Measurements from ENCODE around the gene NUP93.
"Not testable (repeated sequence)": the region's sequence is repeated elsewhere in the genome, so short reads cannot be mapped to it uniquely, and the experiment has no call there.

Gene NUP93

DNA sequence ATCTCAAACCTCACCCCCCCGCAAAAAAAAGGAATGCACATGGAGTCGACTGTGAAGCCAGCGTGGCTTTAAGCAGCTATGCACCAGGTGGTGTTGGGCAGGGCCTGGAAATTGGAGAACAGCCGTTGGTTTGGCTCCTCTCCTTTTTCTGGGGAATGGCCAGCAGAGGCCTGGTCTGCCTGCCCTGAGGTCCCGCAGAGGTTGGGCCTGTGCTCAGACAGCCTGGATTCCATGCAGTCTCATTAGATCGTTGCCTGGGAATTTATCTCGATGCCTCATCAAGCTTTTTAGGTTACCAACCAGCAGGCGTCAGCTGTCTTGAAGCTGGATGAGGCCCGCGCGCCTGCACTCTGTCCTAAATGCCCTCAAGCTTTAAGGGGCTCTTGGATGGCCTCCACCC lies 144.9 kb downstream of the NUP93 start:
- no peak for DNase-seq

GRCh38 chr16:56876048-56876447 lies 146.1 kb downstream of the NUP93 start:
- no peak for DNase-seq

- DNase-seq = no peak
Measured at GRCh38 chr16:56877486-56878182, 147.7 kb downstream of the NUP93 start.

GRCh38 chr16:56878282-56878854 lies 148.4 kb downstream of the NUP93 start:
- DNase-seq = no peak

- DNase-seq = no peak
Measured at GRCh38 chr16:56879276-56879675, 149.3 kb downstream of the NUP93 start.

GRCh38 chr16:56880176-56880575 lies 150.2 kb downstream of the NUP93 start:
- no peak for DNase-seq

GRCh38 chr16:56880685-56881084 lies 150.8 kb downstream of the NUP93 start:
- DNase-seq = no peak

- no peak for DNase-seq
Measured at GRCh38 chr16:56882077-56882800, 152.3 kb downstream of the NUP93 start.

GRCh38 chr16:56883586-56883985 lies 153.7 kb downstream of the NUP93 start:
- no peak for DNase-seq

- DNase-seq = no peak
Measured at GRCh38 chr16:56884026-56884582, 154.2 kb downstream of the NUP93 start.

GRCh38 chr16:56884929-56885328 lies 155.0 kb downstream of the NUP93 start:
- not testable (repeated sequence) for DNase-seq

DNA sequence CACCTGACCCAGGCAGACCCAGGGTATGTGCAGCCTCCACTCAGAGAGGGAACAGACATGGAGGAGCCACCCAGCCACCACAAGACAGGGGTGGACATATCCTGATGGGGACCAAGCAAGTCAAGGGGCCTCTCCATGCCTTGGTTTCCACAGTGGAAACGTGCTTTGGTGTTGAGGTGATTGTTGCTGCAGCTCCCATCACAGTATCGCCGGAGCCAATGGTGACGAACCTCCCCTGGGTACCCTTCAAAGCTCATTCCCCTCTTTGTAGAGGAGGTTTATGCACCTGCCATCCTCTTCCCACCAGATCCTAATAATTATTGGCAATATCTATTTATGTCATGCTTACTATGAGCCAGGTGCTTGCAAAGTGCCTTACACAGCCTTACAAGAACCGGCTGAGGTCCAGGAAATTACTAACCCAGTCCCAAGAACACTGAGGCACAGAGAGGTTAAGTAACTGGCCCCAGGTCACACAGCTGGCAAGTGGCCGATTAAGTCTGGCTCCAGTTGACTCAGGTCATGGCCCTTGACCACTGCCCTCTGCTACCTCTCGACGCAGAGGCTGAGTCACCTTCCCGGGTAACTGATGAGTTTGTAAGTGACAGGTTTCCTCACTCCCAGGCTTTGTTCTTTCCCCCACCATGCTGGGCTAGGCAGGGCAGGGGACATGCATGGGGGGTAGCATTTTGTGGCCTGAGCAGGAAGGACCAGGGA lies 155.7 kb downstream of the NUP93 start:
- DNase-seq = no peak

GRCh38 chr16:56886296-56886695 lies 156.4 kb downstream of the NUP93 start:
- DNase-seq = no peak

GRCh38 chr16:56886826-56887225 lies 156.9 kb downstream of the NUP93 start:
- no peak for DNase-seq

DNA sequence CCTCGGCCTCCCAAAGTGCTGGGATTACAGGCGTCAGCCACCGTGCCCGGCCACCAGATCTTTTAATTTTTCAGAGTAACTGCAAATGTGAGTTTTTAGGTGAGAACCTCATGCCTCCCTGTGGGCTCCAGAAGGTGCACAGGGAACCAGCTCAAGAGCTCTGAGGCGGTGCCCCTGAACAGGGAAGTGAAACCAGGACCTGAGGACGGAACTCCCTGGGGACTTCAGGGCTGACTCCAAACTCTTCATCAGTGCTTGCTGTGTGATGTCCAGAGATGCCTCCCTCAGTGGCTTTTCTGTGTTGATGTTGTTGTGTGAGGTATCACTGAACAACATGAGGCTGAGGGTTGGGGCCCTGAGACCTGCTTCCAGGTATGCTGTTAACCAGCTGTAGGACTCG lies 158.9 kb downstream of the NUP93 start:
- no peak for DNase-seq

- DNase-seq = no peak
Measured at GRCh38 chr16:56889206-56889605, 159.3 kb downstream of the NUP93 start.

- DNase-seq = no peak
Measured at GRCh38 chr16:56891685-56892084, 161.8 kb downstream of the NUP93 start.

- DNase-seq = no peak
Measured at GRCh38 chr16:56892705-56893104, 162.8 kb downstream of the NUP93 start.

DNA sequence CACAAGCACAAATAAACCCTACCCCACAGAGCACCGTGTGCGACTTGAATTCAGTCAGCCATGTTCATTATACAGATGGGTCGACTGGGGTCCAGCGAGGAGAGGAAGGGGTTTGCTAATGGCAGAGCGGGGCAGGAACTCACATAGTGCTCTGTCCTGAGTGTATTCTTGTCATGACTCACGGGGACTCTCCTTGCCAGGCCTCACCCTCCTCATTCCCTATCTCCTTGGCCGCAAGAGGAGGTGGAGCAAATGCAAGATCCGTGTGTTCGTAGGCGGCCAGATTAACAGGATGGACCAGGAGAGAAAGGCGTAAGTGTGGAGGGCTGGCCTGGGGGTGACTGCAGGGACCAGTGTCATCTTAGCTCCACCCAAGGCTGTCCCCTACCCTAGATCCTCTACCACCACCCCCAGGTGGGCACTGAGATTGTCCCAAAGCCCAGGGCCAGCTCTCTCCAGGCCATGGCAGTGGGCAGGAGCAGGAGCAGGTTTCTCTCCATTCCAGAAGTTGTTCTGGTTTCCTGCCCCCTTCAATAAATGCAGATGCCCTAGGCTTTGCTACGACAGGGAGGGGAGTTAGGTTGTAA lies 164.5 kb downstream of the NUP93 start:
- DNase-seq = no peak

DNA sequence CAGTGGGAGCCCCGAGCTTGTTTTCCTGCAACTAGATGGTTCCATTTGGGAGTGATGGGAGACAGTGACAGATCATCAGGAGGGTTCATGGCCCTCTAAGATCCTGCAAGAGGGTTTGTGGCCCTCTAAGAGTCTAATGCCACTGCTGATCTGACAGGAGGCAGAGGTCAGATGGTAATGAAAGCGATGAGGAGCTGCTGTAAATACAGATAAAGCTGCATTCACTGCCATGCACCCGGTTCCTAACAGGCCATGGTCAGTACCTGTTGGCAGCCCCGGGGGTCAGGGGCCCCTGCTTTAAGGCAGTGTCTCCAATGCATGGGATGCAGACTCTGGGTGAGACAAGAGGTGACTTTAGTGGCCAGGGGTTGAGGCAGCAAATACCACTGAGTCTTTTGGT lies 165.9 kb downstream of the NUP93 start:
- no peak for DNase-seq

- no peak for DNase-seq
Measured at GRCh38 chr16:56896244-56896643, 166.3 kb downstream of the NUP93 start.

DNA sequence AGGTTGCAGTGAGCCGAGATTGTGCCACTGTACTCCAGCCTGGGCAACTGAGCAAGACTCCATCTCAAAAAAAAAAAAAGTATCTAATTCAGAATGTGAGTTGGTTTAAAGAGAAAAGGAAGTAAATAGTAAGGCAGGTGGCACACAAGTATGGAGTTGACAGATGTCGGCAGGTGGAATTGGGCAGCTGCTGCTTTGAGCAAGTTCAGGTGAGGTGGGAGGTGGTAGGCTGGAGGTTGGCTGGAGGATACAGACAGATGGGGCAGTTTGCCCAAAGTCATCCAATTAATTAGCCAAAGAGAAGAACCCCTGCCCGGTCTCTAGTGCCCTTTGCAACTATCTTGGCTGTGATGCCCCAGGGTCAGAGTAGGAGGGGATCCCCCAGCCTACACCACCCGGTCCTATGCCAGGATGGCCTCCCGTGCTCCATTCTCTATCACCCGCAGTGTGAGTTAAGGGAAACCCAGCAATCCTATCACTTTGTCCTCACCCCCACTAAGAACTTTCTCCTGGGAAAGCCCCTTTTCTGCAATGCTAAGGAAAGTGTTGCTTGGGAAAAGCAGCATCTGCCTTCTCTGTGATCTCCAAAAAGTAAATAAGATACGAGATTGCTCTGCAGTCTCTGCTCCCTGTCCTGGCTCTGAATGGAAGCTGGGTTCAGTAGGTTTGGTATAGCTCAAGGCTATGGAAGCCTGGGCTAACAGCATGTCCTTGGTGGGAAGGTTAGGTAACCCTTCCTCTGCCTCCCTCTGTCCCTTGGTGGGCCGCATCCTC lies 167.3 kb downstream of the NUP93 start:
- no peak for DNase-seq

Data from activated naive CD4-positive, alpha-beta T cell treated with Interleukin-2 at 50 U/mL for 16 hours (primary cell).